Measurements from ENCODE around the gene MRPS2.
"Not testable (repeated sequence)": the region's sequence is repeated elsewhere in the genome, so short reads cannot be mapped to it uniquely, and the experiment has no call there.

MRPS2 gene

DNA sequence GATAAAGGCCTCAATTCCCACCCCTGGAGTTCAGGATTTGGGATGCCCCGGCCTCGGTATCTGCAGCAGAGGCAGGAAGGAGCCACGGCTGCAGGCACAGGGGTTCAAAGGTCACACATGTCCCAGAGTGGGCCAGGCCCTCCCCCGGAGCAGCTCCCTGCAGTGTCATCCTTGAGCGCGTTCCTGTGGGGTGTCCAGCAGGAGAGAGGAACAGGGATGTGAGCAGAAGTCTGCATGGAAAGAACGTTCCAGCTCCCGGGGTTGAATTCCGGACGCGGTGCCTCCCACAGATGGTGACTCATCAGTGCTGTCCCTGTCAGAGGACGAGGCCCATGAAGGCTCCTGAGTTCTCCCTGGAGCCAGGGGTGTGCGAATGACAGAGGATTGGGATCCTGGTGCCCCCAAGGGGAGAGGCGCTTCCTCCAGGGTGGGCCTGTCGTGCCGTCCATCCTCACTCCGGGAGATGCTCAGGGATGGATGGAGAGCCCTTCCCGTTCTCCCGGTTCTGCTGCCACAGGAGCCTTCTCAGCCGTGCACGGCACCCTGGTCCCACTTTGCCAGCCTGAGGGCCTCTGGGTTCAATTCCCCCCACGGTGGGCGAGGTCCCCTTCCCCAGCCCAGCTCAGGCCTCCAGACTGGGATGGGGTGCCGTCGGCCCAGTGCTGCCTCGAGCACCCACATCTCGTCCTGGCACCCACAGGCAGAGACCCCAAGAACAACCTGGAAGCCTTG is 23.8 kb downstream of the MRPS2 start:
- H3K9me3 ChIP-seq (ENCODE audit: control insufficient read depth, insufficient read depth, low read length): no peaks in the 10 kb centered on the region
- H3K36me3 ChIP-seq (ENCODE audit: control insufficient read depth, insufficient read depth, low read length): no peaks in the 10 kb centered on the region
- H3K27me3 ChIP-seq (ENCODE audit: control insufficient read depth, insufficient read depth, low read length): no peaks in the 10 kb centered on the region
- H3K9ac ChIP-seq (ENCODE audit: low read depth, low read length): no peak overlapping the region
- no peaks in the 10 kb centered on the region for H3K4me1 ChIP-seq (ENCODE audit: control insufficient read depth, insufficient read depth, low read length)
- no peak overlapping the region for H3K4me3 ChIP-seq (ENCODE audit: low read depth, low read length)

DNA sequence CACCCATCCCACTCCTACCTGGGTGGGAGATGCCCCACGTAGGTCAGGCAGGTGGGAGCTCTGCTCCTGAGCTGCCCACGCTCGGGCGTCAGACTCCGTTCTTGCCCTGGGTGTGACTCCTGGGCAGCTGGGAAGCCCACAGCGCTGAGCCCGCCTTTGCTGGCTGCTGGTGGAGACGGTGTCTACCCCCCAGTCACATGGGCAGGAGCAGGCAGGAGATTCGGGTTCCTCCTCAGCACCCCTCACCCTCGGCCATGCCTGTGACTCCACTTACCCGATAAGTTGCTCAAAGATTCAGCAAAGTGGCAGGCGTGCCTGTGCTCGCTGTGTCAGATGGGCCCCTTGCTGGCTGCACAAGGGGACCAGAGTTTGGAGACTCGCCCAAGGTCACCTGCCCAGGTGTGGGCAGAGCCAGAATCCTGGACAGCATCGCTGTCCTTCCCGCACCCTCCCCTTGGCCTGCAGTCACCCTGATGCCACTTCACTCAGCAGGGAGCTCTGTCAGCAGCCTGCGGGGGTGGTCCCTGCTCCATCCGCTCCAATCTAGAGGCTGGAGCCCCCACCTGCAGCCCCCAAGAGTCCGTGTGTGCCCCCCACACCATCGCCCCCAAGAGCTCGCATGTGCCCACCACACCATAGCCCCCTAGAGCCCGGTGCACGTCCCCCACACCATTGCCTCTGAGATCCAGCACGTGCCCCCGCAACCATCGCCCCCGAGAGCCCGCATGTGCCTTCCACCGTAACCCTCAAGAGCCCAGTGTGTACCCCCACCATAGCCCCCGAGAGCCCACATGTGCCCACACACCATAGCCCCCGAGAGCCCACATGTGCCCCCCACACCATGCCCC is 25.0 kb downstream of the MRPS2 start:
- Histone ChIP-seq H3K9me3 (ENCODE audit: control insufficient read depth, insufficient read depth, low read length) (no peaks in the 10 kb centered on the region), H3K4me1 (ENCODE audit: control insufficient read depth, insufficient read depth, low read length) (no peaks in the 10 kb centered on the region), H3K4me3 (ENCODE audit: low read depth, low read length) (no peak overlapping the region), H3K9ac (ENCODE audit: low read depth, low read length) (no peak overlapping the region), H3K27me3 (ENCODE audit: control insufficient read depth, insufficient read depth, low read length) (no peaks in the 10 kb centered on the region), H3K36me3 (ENCODE audit: control insufficient read depth, insufficient read depth, low read length) (no peaks in the 10 kb centered on the region)

- no peaks in the 10 kb centered on the region for H3K27me3 ChIP-seq (ENCODE audit: control insufficient read depth, insufficient read depth, low read length)
These were observed 25.7 kb downstream of the MRPS2 start for GRCh38 chr9:135526089-135526729.

GRCh38 chr9:135526730-135527571 is 26.5 kb downstream of the MRPS2 start:
- H3K9ac ChIP-seq (ENCODE audit: low read depth, low read length): no peak overlapping the region
- no peaks in the 10 kb centered on the region for H3K36me3 ChIP-seq (ENCODE audit: control insufficient read depth, insufficient read depth, low read length)
- H3K4me3 ChIP-seq (ENCODE audit: low read depth, low read length): no peak overlapping the region
- H3K27me3 ChIP-seq (ENCODE audit: control insufficient read depth, insufficient read depth, low read length): no peaks in the 10 kb centered on the region
- H3K4me1 ChIP-seq (ENCODE audit: control insufficient read depth, insufficient read depth, low read length): no peaks in the 10 kb centered on the region
- H3K9me3 ChIP-seq (ENCODE audit: control insufficient read depth, insufficient read depth, low read length): no peaks in the 10 kb centered on the region

More at GRCh38 chr9:135526089-135526729, 25.7 kb downstream of the MRPS2 start:
- Histone ChIP-seq H3K4me3 (ENCODE audit: low read depth, low read length) (no peak overlapping the region), H3K9me3 (ENCODE audit: control insufficient read depth, insufficient read depth, low read length) (no peaks in the 10 kb centered on the region), H3K36me3 (ENCODE audit: control insufficient read depth, insufficient read depth, low read length) (no peaks in the 10 kb centered on the region), H3K9ac (ENCODE audit: low read depth, low read length) (no peak overlapping the region), H3K4me1 (ENCODE audit: control insufficient read depth, insufficient read depth, low read length) (no peaks in the 10 kb centered on the region)

GRCh38 chr9:135528842-135529435 is 28.5 kb downstream of the MRPS2 start:
- H3K9ac ChIP-seq (ENCODE audit: low read depth, low read length); H3K27me3 ChIP-seq (ENCODE audit: control insufficient read depth, insufficient read depth, low read length); H3K4me1 ChIP-seq (ENCODE audit: control insufficient read depth, insufficient read depth, low read length); H3K36me3 ChIP-seq (ENCODE audit: control insufficient read depth, insufficient read depth, low read length); H3K9me3 ChIP-seq (ENCODE audit: control insufficient read depth, insufficient read depth, low read length); H3K4me3 ChIP-seq (ENCODE audit: low read depth, low read length): not testable (repeated sequence)

GRCh38 chr9:135530146-135530545 is 29.7 kb downstream of the MRPS2 start:
- H3K4me3 ChIP-seq (ENCODE audit: low read depth, low read length): no peak overlapping the region
- H3K9me3 ChIP-seq (ENCODE audit: control insufficient read depth, insufficient read depth, low read length): no peaks in the 10 kb centered on the region
- no peaks in the 10 kb centered on the region for H3K27me3 ChIP-seq (ENCODE audit: control insufficient read depth, insufficient read depth, low read length)
- H3K4me1 ChIP-seq (ENCODE audit: control insufficient read depth, insufficient read depth, low read length): no peaks in the 10 kb centered on the region
- H3K9ac ChIP-seq (ENCODE audit: low read depth, low read length): no peak overlapping the region
- no peaks in the 10 kb centered on the region for H3K36me3 ChIP-seq (ENCODE audit: control insufficient read depth, insufficient read depth, low read length)

GRCh38 chr9:135531096-135531495 is 30.6 kb downstream of the MRPS2 start:
- H3K4me3 ChIP-seq (ENCODE audit: low read depth, low read length): no peak overlapping the region
- no peak overlapping the region for H3K9ac ChIP-seq (ENCODE audit: low read depth, low read length)
- no peaks in the 10 kb centered on the region for H3K36me3 ChIP-seq (ENCODE audit: control insufficient read depth, insufficient read depth, low read length)
- no peaks in the 10 kb centered on the region for H3K4me1 ChIP-seq (ENCODE audit: control insufficient read depth, insufficient read depth, low read length)
- H3K9me3 ChIP-seq (ENCODE audit: control insufficient read depth, insufficient read depth, low read length): no peaks in the 10 kb centered on the region
- H3K27me3 ChIP-seq (ENCODE audit: control insufficient read depth, insufficient read depth, low read length): no peaks in the 10 kb centered on the region

DNA sequence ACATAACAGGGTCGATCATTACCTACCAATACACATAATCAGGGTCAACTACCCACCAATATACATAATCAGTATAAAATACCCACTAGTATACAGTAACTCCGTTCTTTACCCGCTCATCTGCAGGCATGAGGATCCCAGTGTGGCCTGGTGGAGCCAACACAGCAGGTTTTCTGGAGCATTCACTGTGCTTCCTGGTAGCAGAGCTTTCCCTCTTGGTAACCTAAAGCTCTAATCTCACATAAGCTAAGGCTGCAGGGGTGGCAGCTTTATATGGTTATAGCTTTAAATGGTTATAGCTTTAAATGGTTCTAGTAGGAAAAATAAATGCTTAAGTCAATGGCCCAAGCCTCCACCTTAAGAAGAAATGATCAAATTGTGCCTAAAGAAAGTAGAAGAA is 32.6 kb downstream of the MRPS2 start:
- Histone ChIP-seq H3K27me3 (ENCODE audit: control insufficient read depth, insufficient read depth, low read length) (no peaks in the 10 kb centered on the region), H3K4me3 (ENCODE audit: low read depth, low read length) (no peak overlapping the region), H3K9ac (ENCODE audit: low read depth, low read length) (no peak overlapping the region)

DNA sequence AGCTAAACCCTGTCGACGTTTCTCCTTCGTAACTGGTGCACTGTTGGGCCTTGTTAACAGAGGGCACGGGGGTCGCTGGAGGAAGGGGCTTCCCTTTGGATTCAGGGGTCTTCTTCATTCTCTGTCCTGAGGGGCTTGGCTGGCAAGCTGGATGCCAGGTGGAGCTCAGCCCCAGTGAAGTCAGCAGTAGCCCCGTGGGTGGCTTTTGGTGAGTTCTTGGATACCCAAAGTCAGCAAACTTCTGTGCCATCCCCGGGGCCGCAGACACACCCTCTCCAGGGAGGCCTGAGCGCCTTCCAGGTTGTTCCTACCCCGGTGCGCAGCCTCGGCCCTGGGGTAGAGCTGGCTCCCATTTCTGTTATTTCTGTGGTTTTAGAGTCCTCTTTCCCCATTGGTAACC is 33.2 kb downstream of the MRPS2 start:
- H3K27me3 ChIP-seq (ENCODE audit: control insufficient read depth, insufficient read depth, low read length): no peaks in the 10 kb centered on the region
- no peak overlapping the region for H3K4me3 ChIP-seq (ENCODE audit: low read depth, low read length)
- no peaks in the 10 kb centered on the region for H3K9me3 ChIP-seq (ENCODE audit: control insufficient read depth, insufficient read depth, low read length)
- H3K4me1 ChIP-seq (ENCODE audit: control insufficient read depth, insufficient read depth, low read length): no peaks in the 10 kb centered on the region
- H3K36me3 ChIP-seq (ENCODE audit: control insufficient read depth, insufficient read depth, low read length): no peaks in the 10 kb centered on the region
- H3K9ac ChIP-seq (ENCODE audit: low read depth, low read length): no peak overlapping the region

More for the DNA sequence above, 32.6 kb downstream of the MRPS2 start:
- H3K36me3 ChIP-seq (ENCODE audit: control insufficient read depth, insufficient read depth, low read length): no peaks in the 10 kb centered on the region
- no peaks in the 10 kb centered on the region for H3K4me1 ChIP-seq (ENCODE audit: control insufficient read depth, insufficient read depth, low read length)
- no peaks in the 10 kb centered on the region for H3K9me3 ChIP-seq (ENCODE audit: control insufficient read depth, insufficient read depth, low read length)

DNA sequence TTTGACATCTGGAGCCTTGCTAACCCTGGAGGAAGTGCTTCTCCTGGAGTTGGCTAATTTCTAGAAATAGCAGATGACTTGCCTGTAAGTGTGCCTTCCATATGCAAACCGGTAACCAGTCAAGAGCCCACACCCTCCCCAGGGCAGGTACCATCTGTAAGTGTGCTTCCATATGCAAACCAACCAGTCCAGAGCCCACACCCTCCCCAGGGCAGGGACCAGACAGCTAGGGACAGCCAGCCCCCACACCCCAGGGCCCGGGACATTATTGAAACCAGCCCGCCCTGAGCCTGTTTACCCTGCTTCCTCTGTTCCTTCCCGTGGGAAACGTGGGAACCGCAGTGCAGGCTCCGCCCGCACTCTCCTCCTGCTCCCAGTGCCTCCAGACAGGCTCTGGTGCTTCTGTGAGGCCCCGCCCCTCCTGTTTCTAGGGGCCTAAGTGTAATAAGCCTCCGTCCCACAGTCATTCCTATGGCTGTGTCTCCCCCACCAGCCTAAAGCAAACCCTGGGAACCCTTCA is 33.8 kb downstream of the MRPS2 start:
- H3K4me1 ChIP-seq (ENCODE audit: control insufficient read depth, insufficient read depth, low read length); H3K36me3 ChIP-seq (ENCODE audit: control insufficient read depth, insufficient read depth, low read length); H3K9me3 ChIP-seq (ENCODE audit: control insufficient read depth, insufficient read depth, low read length); H3K27me3 ChIP-seq (ENCODE audit: control insufficient read depth, insufficient read depth, low read length); H3K9ac ChIP-seq (ENCODE audit: low read depth, low read length); H3K4me3 ChIP-seq (ENCODE audit: low read depth, low read length): not testable (repeated sequence)

DNA sequence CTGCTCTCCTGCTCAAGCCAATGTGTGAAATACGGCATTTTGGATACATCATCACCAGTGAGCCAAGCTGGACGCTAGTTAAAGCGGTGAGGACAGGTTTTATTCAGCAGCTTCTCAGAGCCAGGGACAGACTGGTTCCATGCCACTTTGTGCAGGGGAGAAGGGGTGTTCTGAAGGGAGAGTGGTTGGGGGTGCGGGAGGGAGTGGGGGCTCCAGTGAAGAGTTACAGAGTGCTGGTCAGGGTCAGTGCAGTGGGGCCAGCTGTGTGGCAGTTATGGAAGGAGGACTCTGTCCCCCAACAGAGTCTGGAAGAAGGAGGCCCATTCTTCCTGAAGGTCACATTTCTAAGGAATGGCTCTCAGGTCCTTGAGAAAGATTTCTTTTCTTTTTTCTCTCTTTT is 34.3 kb downstream of the MRPS2 start:
- H3K9ac ChIP-seq (ENCODE audit: low read depth, low read length); H3K27me3 ChIP-seq (ENCODE audit: control insufficient read depth, insufficient read depth, low read length); H3K9me3 ChIP-seq (ENCODE audit: control insufficient read depth, insufficient read depth, low read length); H3K4me1 ChIP-seq (ENCODE audit: control insufficient read depth, insufficient read depth, low read length); H3K4me3 ChIP-seq (ENCODE audit: low read depth, low read length); H3K36me3 ChIP-seq (ENCODE audit: control insufficient read depth, insufficient read depth, low read length): not testable (repeated sequence)

Measured in iPS-15b (cell line).